Measurements from ENCODE around the gene EP400.

Gene EP400

GRCh38 chr12:131911851-131912477 is 37.8 kb upstream of the EP400 start:
- FAIRE-seq, result no peak

- FAIRE-seq, result no peak
Measured at GRCh38 chr12:131912518-131913274, 37.0 kb upstream of the EP400 start.

- no peak for FAIRE-seq
Measured at GRCh38 chr12:131913666-131914065, 36.1 kb upstream of the EP400 start.

- no peak for FAIRE-seq
Measured at GRCh38 chr12:131914179-131914702, 35.5 kb upstream of the EP400 start.

GRCh38 chr12:131915000-131915689 is 34.6 kb upstream of the EP400 start:
- FAIRE-seq, result no peak

- FAIRE-seq, result no peak
Measured at GRCh38 chr12:131915823-131916222, 33.9 kb upstream of the EP400 start.

- FAIRE-seq, result no peak
Measured at GRCh38 chr12:131916306-131917138, 33.2 kb upstream of the EP400 start.

GRCh38 chr12:131917139-131917710 is 32.5 kb upstream of the EP400 start:
- no peak for FAIRE-seq

- FAIRE-seq, result no peak
Measured at GRCh38 chr12:131917711-131918306, 31.9 kb upstream of the EP400 start.

- FAIRE-seq, result no peak
Measured at GRCh38 chr12:131918311-131919050, 31.3 kb upstream of the EP400 start.

- no peak for FAIRE-seq
Measured at GRCh38 chr12:131919051-131919347, 30.7 kb upstream of the EP400 start.

GRCh38 chr12:131919366-131920156 is 30.2 kb upstream of the EP400 start:
- FAIRE-seq, result no peak

GRCh38 chr12:131920157-131920508 is 29.6 kb upstream of the EP400 start:
- no peak for FAIRE-seq

- FAIRE-seq, result no peak
Measured at GRCh38 chr12:131920902-131921840, 28.6 kb upstream of the EP400 start.

GRCh38 chr12:131921866-131922769 is 27.6 kb upstream of the EP400 start:
- no peak for FAIRE-seq

GRCh38 chr12:131922772-131923171 is 27.0 kb upstream of the EP400 start:
- FAIRE-seq, result no peak

GRCh38 chr12:131923260-131923659 is 26.5 kb upstream of the EP400 start:
- no peak for FAIRE-seq

Measured in G401.6 (cell line).